GM10847 (cell line): Measurements from ENCODE around the gene KCNH8.

Experiments
- POLR2A ChIP-seq: IDR thresholded peaks from 2 replicates; pipeline ENCODE4 v1.6.1; 2011; ENCODE audit not compliant: insufficient read length; ENCODE audit errors: extremely low read depth

The KCNH8 gene

GRCh38 chr3:19154693-19155250 is 6.5 kb downstream of the KCNH8 start:
- no peak for TF ChIP-seq POLR2A

GRCh38 chr3:19155375-19155774 is 7.1 kb downstream of the KCNH8 start:
- no peak for TF ChIP-seq POLR2A

- TF ChIP-seq POLR2A = no peak
Observed at GRCh38 chr3:19159966-19160635, 11.8 kb downstream of the KCNH8 start.

GRCh38 chr3:19165654-19166053 is 17.3 kb downstream of the KCNH8 start:
- no peak for TF ChIP-seq POLR2A

- TF ChIP-seq POLR2A = no peak
Observed at GRCh38 chr3:19171794-19172193, 23.5 kb downstream of the KCNH8 start.

- TF ChIP-seq POLR2A = no peak
Observed at GRCh38 chr3:19173945-19174344, 25.6 kb downstream of the KCNH8 start.

GRCh38 chr3:19183584-19183983 is 35.3 kb downstream of the KCNH8 start:
- TF ChIP-seq POLR2A = no peak

- TF ChIP-seq POLR2A = no peak
Observed at GRCh38 chr3:19190126-19190525, 41.8 kb downstream of the KCNH8 start.

GRCh38 chr3:19190602-19191001 is 42.3 kb downstream of the KCNH8 start:
- TF ChIP-seq POLR2A = no peak

- TF ChIP-seq POLR2A = no peak
Observed at GRCh38 chr3:19199131-19199530, 50.8 kb downstream of the KCNH8 start.

GRCh38 chr3:19202303-19202702 is 54.0 kb downstream of the KCNH8 start:
- TF ChIP-seq POLR2A = no peak

GRCh38 chr3:19202754-19203153 is 54.4 kb downstream of the KCNH8 start:
- TF ChIP-seq POLR2A = no peak

- no peak for TF ChIP-seq POLR2A
Observed at GRCh38 chr3:19206540-19206939, 58.2 kb downstream of the KCNH8 start.

GRCh38 chr3:19213603-19214220 is 65.4 kb downstream of the KCNH8 start:
- TF ChIP-seq POLR2A = no peak

- TF ChIP-seq POLR2A = no peak
Observed at GRCh38 chr3:19215427-19215826, 67.1 kb downstream of the KCNH8 start.

GRCh38 chr3:19216669-19217337 is 68.5 kb downstream of the KCNH8 start:
- TF ChIP-seq POLR2A = no peak
